Neural cell (in vitro differentiated cells): Measurements from ENCODE around the gene LIPC. TPM values are rescaled to one million over a fixed set of nuclear protein-coding genes. Genes with fewer than 3 reads are reported as not detected.
"Not testable (repeated sequence)": the region's sequence is repeated elsewhere in the genome, so short reads cannot be mapped to it uniquely, and the experiment has no call there.

Source experiments
- H2AFZ ChIP-seq: fragments of 200-600, 300-800 bp; sonication (generic), shearing (Covaris generic); 2 replicates; pipeline ENCODE4 v1.6.0; 2014; ENCODE audit warnings: low read depth, mild to moderate bottlenecking, antibody characterized with exemption, low read length, moderate library complexity
- H3F3A ChIP-seq: fragments of 200-600 bp; shearing (Covaris generic); 2 replicates; pipeline ENCODE4 v1.6.1; 2016; ENCODE audit warnings: mild to moderate bottlenecking, moderate library complexity, mixed read lengths, antibody characterized with exemption, low read length; ENCODE audit not compliant: insufficient read depth, poor library complexity, severe bottlenecking
- H3K27ac ChIP-seq: fragments of 200-600, 300-800 bp; sonication (generic), shearing (Covaris generic); 2 replicates; pipeline ENCODE4 v1.5.1; 2014; ENCODE audit warnings: mild to moderate bottlenecking, low read length, moderate library complexity
- H3K27me3 ChIP-seq: fragments of 300-800, 200-600 bp; sonication (generic), shearing (Covaris generic); 2 replicates; pipeline ENCODE4 v1.6.0; 2014; ENCODE audit warnings: mild to moderate bottlenecking, low read depth, low read length, moderate library complexity; ENCODE audit not compliant: insufficient read depth
- H3K36me3 ChIP-seq: fragments of 300-800, 200-600 bp; sonication (generic), shearing (Covaris generic); 2 replicates; pipeline ENCODE4 v1.5.1; 2014; ENCODE audit warnings: mild to moderate bottlenecking, antibody characterized with exemption, low read length, moderate library complexity; ENCODE audit not compliant: insufficient read depth
- H3K4me2 ChIP-seq: fragments of 300-800, 200-600 bp; sonication (generic), shearing (Covaris generic); 2 replicates; pipeline ENCODE4 v1.6.0; 2014; ENCODE audit warnings: mild to moderate bottlenecking, low read length
- H3K4me3 ChIP-seq: fragments of 300-800, 200-600 bp; sonication (generic), shearing (Covaris generic); 2 replicates; pipeline ENCODE4 v1.5.1; 2014; ENCODE audit warnings: mild to moderate bottlenecking, low read length, moderate library complexity
- H3K79me2 ChIP-seq: fragments of 200-600 bp; shearing (Covaris generic); replicated peaks from 2 replicates; pipeline ENCODE4 v1.6.0; 2014; ENCODE audit warnings: mild to moderate bottlenecking, low read length, moderate library complexity; ENCODE audit not compliant: insufficient read depth
- H3K9ac ChIP-seq: fragments of 300-800, 200-600 bp; sonication (generic), shearing (Covaris generic); 2 replicates; pipeline ENCODE4 v1.6.1; 2016; ENCODE audit warnings: mild to moderate bottlenecking, low read length, mixed read lengths
- H3K9me2 ChIP-seq: fragments of 200-600 bp; shearing (Covaris generic); 2 replicates; pipeline ENCODE4 v1.6.1; 2016; ENCODE audit warnings: mild to moderate bottlenecking, low read length, mixed read lengths; ENCODE audit not compliant: insufficient read depth
- H3K9me3 ChIP-seq: fragments of 200-600, 300-800 bp; sonication (generic), shearing (Covaris generic); 2 replicates; pipeline ENCODE4 v1.6.1; 2016; ENCODE audit warnings: mild to moderate bottlenecking, mixed run types, low read length, moderate library complexity, mixed read lengths
- H4K20me1 ChIP-seq: fragments of 200-600 bp; shearing (Covaris generic); 2 replicates; pipeline ENCODE4 v1.6.1; 2016; ENCODE audit warnings: mild to moderate bottlenecking, mixed run types; ENCODE audit not compliant: insufficient read depth
- EP300 ChIP-seq: fragments of 450-650 bp; conservative IDR thresholded peaks from 2 replicates; pipeline ENCODE4 v1.6.1; 2014; ENCODE audit warnings: antibody characterized with exemption, mild to moderate bottlenecking, moderate library complexity; ENCODE audit not compliant: poor library complexity, severe bottlenecking
- EZH2 ChIP-seq: fragments of 200-600, 300-800 bp; shearing (Covaris generic), sonication (generic); IDR thresholded peaks from 2 replicates; pipeline ENCODE4 v1.6.1; 2014; ENCODE audit warnings: antibody characterized with exemption, low read length, borderline replicate concordance, mild to moderate bottlenecking; ENCODE audit not compliant: insufficient read depth, poor library complexity, severe bottlenecking
- MXI1 ChIP-seq: fragments of 450-650 bp; conservative IDR thresholded peaks from 2 replicates; pipeline ENCODE4 v1.6.1; 2014; ENCODE audit warnings: antibody characterized with exemption, mild to moderate bottlenecking; ENCODE audit not compliant: poor library complexity, severe bottlenecking
- POLR2AphosphoS5 ChIP-seq: IDR thresholded peaks from 2 replicates; pipeline ENCODE4 v1.6.1; 2012
- RAD21 ChIP-seq: fragments of 450-650 bp; conservative IDR thresholded peaks from 2 replicates; pipeline ENCODE4 v1.6.1; 2014; ENCODE audit warnings: antibody characterized with exemption, mild to moderate bottlenecking, moderate library complexity
- SMC3 ChIP-seq: fragments of 450-650 bp; conservative IDR thresholded peaks from 2 replicates; pipeline ENCODE4 v1.6.1; 2014; ENCODE audit warnings: antibody characterized with exemption, mild to moderate bottlenecking, moderate library complexity; ENCODE audit not compliant: poor library complexity
- TAF1 ChIP-seq: IDR thresholded peaks from 2 replicates; pipeline ENCODE4 v1.6.1; 2012; ENCODE audit warnings: low read depth
- polyA plus RNA-seq: library from polyadenylated mRNA; depleted of rRNA; stranded (reverse); fragments of >200 nt; gene quantifications from 2 replicates; pipeline ENCODE4 v1.2.3, GENCODE V29; 2014
- TF ChIP-seq, protein P1 (sequence below): IDR thresholded peaks from 2 replicates; pipeline ENCODE4 v1.6.1; 2012; ENCODE audit warnings: borderline replicate concordance

The LIPC gene
- polyA plus RNA-seq, 1 donor from 2014 or later = not detected

DNA sequence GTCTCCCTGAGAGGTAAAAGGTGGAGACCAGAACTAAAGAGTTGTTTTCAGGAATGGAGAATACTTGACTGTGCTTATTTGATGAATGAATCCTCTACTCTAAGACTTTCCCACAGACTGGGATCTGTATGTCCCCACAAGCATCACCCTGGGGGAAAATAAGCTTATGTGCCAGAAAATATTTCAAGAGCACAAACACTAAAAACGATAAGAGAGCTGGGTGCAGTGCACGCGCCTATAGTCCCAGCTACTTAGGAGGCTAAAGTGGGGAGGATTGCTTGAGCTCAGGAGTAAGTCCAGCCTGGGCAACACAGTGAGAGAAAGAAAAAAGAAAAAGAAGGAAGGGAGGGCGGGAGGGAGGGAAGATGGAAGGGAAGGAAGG lies 167.0 kb downstream of the LIPC start:
- Histone ChIP-seq H4K20me1 (no peaks in the 10 kb centered on the region), H3K4me3 (no peak overlapping the region), H3K9ac (no peak overlapping the region), H3K9me3 (no peaks in the 10 kb centered on the region), H2AFZ (no peak overlapping the region), H3K9me2 (no peaks in the 10 kb centered on the region), H3K27ac (no peak overlapping the region), H3K36me3 (no peaks in the 10 kb centered on the region), H3F3A (no peaks in the 10 kb centered on the region), H3K27me3 (no peaks in the 10 kb centered on the region), H3K4me2 (no peak overlapping the region), H3K79me2 (no peaks in the 10 kb centered on the region)
- no peak for TF ChIP-seq RAD21
- no peak for TF ChIP-seq SMC3
- no peak for TF ChIP-seq TAF1
- TF ChIP-seq, protein P1, sequence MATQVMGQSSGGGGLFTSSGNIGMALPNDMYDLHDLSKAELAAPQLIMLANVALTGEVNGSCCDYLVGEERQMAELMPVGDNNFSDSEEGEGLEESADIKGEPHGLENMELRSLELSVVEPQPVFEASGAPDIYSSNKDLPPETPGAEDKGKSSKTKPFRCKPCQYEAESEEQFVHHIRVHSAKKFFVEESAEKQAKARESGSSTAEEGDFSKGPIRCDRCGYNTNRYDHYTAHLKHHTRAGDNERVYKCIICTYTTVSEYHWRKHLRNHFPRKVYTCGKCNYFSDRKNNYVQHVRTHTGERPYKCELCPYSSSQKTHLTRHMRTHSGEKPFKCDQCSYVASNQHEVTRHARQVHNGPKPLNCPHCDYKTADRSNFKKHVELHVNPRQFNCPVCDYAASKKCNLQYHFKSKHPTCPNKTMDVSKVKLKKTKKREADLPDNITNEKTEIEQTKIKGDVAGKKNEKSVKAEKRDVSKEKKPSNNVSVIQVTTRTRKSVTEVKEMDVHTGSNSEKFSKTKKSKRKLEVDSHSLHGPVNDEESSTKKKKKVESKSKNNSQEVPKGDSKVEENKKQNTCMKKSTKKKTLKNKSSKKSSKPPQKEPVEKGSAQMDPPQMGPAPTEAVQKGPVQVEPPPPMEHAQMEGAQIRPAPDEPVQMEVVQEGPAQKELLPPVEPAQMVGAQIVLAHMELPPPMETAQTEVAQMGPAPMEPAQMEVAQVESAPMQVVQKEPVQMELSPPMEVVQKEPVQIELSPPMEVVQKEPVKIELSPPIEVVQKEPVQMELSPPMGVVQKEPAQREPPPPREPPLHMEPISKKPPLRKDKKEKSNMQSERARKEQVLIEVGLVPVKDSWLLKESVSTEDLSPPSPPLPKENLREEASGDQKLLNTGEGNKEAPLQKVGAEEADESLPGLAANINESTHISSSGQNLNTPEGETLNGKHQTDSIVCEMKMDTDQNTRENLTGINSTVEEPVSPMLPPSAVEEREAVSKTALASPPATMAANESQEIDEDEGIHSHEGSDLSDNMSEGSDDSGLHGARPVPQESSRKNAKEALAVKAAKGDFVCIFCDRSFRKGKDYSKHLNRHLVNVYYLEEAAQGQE = no peak
- no peak for TF ChIP-seq MXI1
- TF ChIP-seq EZH2 = no peak
- no peak for TF ChIP-seq POLR2AphosphoS5
- TF ChIP-seq EP300 = no peak

GRCh38 chr15:58602823-58603222 lies 171.0 kb downstream of the LIPC start:
- Histone ChIP-seq H3K9me3 (no peaks in the 10 kb centered on the region), H4K20me1 (no peaks in the 10 kb centered on the region), H3K36me3 (no peaks in the 10 kb centered on the region), H2AFZ (no peak overlapping the region), H3F3A (no peaks in the 10 kb centered on the region), H3K9me2 (no peaks in the 10 kb centered on the region), H3K4me3 (no peak overlapping the region), H3K4me2 (no peak overlapping the region), H3K9ac (no peak overlapping the region), H3K27me3 (no peaks in the 10 kb centered on the region), H3K27ac (no peak overlapping the region), H3K79me2 (no peaks in the 10 kb centered on the region)
- TF ChIP-seq TAF1 (no peak), RAD21 (no peak), EP300 (no peak)

- not testable (repeated sequence) for H4K20me1 ChIP-seq, H3K9me2 ChIP-seq, H3K36me3 ChIP-seq, H3K9me3 ChIP-seq, H3K79me2 ChIP-seq, H3F3A ChIP-seq, H3K4me2 ChIP-seq, H3K9ac ChIP-seq, H3K27me3 ChIP-seq, H3K4me3 ChIP-seq, H2AFZ ChIP-seq, H3K27ac ChIP-seq
Observed at GRCh38 chr15:58603927-58604326, 172.1 kb downstream of the LIPC start.
